LNCaP clone FGC (cell line): Measurements from ENCODE around the gene PGRMC2.
A peak's percentile ranks its signal among the peaks of the same experiment; 100 is the strongest.

Experiments used
- DNase-seq: peaks from one replicate; pipeline ENCODE4 v3.0.0-alpha.2; 2011; ENCODE audit warnings: low read depth
- H3K4me3 ChIP-seq: 2 replicates; pipeline ENCODE4 v1.5.1; 2011; ENCODE audit warnings: mild to moderate bottlenecking, low read depth, low read length, control low read depth
- TF ChIP-seq, protein P1 (sequence below): IDR thresholded peaks from 2 replicates; pipeline ENCODE4 v1.5.1; 2012; ENCODE audit warnings: mild to moderate bottlenecking; ENCODE audit not compliant: control insufficient read depth, insufficient read depth; ENCODE audit errors: extremely low read depth

PGRMC2 gene

DNA sequence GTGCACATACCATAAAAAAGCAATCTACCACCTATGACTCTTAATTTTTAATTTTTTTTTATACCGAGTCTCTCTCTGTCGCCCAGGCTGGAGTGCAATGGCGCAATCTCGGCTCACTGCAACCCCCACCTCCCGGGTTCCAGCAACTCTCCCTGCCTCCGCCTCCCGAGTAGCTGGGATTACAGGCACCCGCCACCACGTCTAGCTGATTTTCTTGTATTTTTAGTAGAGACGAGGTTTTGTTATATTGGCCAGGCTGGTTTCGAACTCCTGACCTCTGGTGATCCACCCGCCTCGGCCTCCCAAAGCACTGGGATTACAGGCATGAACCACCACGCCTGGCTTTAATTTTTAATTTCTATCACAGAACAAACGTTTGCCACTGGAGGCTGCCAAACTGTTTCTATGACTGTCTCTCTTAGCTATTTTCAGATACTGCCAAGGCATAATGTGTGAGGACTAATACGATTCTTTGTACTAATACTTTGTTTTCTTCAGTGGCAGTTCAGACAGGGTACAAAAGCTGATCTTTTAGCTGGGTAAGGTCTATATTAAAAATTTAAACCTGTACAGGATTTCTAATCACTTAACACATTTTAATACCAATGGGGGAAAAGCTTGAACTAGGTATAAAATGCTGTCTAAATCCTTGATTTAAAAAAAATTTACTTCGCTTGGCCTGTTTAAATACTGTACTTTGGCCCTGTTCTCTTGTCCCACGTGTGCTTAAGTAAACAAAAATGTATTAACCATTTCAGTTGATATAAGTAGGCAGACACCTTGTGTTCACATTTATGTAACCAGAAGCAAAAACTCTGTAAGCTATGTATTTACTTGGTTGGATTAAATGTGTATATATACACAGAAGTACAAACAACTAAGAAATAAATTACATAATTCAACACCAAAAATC lies 2.3 kb downstream of the PGRMC2 start:
- DNase-seq = peak; percentile 54
- TF ChIP-seq, protein P1, sequence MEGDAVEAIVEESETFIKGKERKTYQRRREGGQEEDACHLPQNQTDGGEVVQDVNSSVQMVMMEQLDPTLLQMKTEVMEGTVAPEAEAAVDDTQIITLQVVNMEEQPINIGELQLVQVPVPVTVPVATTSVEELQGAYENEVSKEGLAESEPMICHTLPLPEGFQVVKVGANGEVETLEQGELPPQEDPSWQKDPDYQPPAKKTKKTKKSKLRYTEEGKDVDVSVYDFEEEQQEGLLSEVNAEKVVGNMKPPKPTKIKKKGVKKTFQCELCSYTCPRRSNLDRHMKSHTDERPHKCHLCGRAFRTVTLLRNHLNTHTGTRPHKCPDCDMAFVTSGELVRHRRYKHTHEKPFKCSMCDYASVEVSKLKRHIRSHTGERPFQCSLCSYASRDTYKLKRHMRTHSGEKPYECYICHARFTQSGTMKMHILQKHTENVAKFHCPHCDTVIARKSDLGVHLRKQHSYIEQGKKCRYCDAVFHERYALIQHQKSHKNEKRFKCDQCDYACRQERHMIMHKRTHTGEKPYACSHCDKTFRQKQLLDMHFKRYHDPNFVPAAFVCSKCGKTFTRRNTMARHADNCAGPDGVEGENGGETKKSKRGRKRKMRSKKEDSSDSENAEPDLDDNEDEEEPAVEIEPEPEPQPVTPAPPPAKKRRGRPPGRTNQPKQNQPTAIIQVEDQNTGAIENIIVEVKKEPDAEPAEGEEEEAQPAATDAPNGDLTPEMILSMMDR = no peak
- H3K4me3 ChIP-seq = peak overlapping the region; percentile 82

DNA sequence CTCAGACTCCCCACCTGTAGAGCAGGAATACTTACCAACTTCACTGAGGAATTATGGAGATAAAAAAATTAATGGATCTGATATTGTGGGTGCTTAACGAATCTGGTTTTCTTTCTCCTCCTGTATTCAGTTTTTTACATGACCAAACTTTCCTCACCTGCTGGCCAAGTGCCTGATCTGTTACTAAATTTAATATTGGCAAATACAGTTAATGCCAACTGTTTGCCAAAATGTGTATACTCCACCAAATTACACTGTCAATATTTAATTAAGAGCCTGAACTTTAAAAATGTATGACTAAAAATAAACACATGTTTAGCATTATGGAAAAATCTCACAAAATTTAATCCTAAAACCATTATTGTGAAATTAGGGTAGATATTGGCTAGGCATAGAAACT lies 3.3 kb downstream of the PGRMC2 start:
- H3K4me3 ChIP-seq = peak overlapping the region; percentile 27; the same call in 1 of the 2 replicates
- peak; percentile 63 for DNase-seq
- TF ChIP-seq, protein P1 = no peak

DNA sequence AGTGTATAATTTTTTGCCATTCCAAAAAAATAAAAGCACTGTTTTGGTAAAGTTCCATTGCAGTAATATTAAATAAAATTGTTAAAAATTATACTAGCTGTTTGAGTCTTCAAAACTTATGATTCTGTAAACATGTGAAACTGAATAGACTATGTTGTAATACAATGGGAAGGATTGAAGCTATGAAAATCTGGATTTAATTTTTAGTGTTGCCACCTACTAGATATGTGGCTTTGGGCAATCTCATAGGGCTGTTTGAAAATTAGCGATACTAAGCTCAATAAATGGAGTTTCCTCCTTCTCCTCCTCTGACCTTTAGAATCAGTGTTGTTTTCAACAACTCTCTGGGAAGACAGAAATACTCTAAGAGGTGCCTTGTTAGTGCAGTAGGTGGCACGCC lies 4.5 kb downstream of the PGRMC2 start:
- no peak for DNase-seq
- TF ChIP-seq, protein P1 = no peak
- H3K4me3 ChIP-seq = no peak overlapping the region

DNA sequence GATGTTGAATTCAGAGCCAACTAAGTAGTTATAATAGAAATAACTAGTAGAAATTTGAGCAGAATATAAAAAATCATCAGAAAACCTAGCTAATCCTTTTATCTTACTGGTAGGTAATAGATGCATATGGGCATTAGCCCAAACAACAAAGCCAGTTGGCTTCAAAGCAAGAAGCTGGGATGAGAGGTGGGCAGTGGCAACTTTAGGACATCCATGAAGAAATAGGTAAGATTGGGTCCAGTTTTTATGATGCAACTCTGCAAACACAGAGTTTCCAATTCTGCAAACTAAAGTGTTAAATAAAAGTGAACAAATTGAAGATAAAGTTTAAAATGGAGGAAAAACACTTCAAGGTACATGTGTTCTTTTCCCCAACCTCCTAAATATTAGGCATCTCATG lies 5.1 kb downstream of the PGRMC2 start:
- TF ChIP-seq, protein P1 = no peak

DNA sequence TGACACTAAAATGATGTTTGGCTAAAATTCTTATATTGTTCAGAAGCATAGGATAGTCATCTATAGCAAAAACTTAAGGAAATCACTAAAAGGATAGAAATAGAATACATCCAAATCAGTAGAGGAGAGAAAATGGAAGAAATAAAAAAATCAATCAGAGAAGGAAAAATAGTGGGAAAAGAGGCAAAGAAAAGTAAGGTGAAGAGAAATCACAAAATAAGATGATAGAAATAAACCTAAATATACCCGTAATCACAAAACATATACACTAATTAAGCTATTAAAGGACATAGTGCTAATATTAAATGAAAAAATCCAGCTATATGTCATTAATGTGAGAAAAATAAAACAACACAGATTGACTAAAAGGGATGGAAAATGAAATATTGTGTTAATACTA lies 6.3 kb downstream of the PGRMC2 start:
- no peak overlapping the region for H3K4me3 ChIP-seq
- DNase-seq = no peak
- TF ChIP-seq, protein P1 = no peak

More for the DNA sequence above, 5.1 kb downstream of the PGRMC2 start:
- no peak for DNase-seq
- no peak overlapping the region for H3K4me3 ChIP-seq

DNA sequence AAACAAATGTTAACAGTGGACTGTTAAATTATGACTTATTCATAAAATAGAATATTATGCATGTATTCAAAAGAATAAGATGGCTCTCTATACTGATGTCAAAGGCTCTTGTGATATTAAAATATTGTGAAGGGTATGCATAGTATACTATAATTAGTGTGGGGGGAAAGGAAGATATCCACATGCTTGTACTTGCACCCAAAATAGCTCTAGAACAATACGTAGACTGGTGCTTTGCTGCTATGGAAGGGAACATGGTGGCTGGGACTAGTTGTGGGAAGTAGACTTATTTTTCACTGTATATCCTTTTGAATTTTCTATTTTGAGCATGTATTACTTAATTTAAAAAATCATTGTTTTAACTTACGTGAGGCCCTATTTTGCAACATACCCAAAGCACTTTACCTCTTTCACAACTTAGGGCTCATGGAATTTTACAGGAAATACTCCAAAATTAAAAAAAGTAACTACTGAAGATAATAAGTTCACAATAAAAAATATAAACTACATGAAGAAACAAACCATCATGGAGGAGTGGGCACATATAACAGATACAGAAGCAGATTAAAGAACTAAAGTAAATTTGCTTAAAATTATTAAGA lies 7.9 kb downstream of the PGRMC2 start:
- H3K4me3 ChIP-seq = no peak overlapping the region
- TF ChIP-seq, protein P1 = no peak
- DNase-seq = no peak

DNA sequence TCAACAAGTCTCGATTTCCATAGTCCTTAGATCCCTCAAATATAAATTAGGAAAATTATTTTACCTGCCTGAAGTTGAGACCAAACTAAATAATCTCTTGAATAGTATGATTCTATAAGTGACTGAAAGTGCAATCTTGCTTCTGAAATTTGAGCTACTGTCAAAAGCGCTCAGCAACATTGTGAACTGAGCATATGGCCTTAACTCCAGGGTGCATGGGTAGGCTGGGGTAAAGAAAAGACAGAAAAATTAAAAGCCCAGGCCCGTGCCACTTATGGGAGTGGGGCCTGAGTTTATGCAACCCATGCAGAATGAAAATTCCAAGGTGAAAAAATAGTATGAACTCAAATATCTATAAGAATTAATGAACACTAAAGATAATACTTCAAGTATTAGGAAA lies 9.8 kb downstream of the PGRMC2 start:
- H3K4me3 ChIP-seq = no peak overlapping the region
- DNase-seq = no peak
- TF ChIP-seq, protein P1 = no peak
